ENCODE data around the gene HECW1.
"Not testable (repeated sequence)": the region's sequence is repeated elsewhere in the genome, so short reads cannot be mapped to it uniquely, and the experiment has no call there.

HECW1 gene

GRCh38 chr7:43151076-43151475, 38.6 kb downstream of the HECW1 start:
- DNase-seq, result no peak

- DNase-seq, result no peak
These were observed 40.2 kb downstream of the HECW1 start for GRCh38 chr7:43152696-43153095.

DNA sequence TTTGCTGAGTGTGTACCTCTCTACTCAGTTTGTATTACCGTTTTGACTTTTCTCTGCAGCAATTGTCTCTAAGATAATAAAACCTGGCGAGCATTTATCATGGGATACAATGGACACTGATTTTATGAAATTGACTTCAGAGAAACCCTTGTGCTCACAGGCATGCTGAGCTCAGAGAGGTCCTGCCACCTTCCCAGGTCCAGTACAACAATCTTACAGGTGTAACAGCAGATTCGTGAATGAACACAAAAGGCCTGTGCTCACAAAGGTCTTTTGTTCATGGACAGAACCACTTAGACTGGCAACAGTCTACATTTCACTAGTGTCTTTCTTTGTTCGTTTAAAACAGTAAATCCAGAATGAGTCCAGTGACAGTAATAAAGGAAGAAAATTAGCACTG, 43.2 kb downstream of the HECW1 start:
- no peak for DNase-seq

- DNase-seq, result no peak
These were observed 51.4 kb downstream of the HECW1 start for GRCh38 chr7:43163885-43164284.

DNA sequence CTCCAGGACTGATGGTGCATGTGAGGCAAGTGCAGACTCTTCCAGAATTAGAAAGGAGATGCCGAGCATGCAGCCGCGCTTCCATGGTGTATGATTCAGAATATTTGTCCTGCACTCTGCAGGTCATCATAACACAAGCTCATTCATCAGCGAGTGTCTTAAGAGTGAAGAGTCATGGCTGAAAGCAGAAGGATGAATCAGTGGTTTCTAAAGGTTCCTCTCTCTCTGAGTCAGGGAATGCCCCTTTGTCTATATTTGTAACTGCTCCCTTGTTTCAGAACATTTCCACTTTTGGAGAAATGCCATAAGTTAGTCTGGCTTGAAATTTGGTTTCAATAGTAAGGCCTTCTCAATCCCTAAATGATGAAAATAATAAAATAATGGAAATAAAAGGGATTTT, 52.3 kb downstream of the HECW1 start:
- no peak for DNase-seq

DNA sequence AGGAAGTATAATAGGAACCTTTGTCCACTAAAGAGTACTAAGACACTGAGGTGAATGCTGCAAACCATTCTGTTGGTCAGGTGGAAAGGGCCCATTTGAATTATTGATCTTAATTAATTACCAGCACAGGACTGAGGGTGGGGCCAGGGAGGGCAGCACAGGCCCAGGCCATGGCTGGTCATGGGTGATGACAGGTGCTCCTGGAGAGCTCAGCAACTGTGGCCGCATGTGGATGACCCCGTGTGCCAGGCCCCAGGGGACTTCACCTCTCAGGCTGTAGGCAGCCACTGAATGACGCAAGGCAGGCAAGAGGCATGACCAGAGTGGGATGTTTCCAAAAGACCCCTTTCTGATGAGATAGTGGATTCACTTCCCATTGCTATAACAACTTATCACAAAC, 54.2 kb downstream of the HECW1 start:
- DNase-seq, result no peak

GRCh38 chr7:43169076-43169475, 56.6 kb downstream of the HECW1 start:
- DNase-seq, result no peak

DNA sequence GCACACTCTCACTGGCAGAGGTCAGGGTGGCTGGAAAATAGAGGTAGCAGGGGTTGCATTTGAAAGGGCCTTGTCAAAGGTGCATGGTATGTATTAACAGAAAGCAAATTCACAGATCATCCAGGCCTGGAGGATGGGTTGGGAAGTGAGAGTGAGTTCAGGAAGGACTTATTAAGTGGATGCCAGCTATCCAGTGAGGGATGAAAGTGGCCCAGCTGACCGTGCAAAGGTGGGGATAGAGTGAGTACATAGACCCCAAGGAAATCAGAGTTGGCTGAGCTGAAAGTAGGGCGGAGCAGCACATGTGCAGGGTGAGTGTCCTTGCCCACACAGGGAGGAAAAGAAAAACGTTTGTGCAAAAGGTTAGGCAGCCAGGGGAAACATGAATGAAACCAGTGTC, 58.1 kb downstream of the HECW1 start:
- DNase-seq, result no peak

DNA sequence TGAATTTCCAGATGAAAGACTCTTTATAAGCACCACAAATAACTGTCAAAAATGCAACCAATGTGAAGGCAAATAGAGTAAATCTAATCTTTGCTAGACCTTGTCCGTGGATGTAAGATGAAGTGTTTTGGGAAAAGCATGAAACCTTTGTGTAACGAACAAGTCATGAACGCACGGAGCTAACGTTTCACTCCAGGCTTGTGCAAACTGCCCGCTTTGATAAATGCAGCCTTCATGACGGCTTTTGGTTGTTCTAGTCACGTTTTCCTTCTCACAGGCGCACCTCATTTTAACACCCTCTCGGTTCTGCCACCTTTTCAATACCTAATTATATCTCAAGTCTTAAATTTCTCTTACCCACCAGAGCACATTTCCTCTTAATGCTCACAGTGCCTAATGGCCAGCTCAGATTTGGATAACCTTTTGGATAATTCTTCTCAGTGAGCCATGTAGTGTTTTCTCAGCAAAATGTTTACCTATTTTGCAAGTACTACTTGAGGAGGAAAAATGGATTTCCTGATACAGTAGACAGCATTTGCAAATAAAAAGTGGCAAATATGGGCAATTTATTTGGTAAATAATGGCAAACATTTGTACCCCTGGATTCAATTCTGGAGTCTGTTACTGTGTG, 63.2 kb downstream of the HECW1 start:
- no peak for DNase-seq

- DNase-seq, result no peak
These were observed 66.9 kb downstream of the HECW1 start for GRCh38 chr7:43179393-43179792.

DNA sequence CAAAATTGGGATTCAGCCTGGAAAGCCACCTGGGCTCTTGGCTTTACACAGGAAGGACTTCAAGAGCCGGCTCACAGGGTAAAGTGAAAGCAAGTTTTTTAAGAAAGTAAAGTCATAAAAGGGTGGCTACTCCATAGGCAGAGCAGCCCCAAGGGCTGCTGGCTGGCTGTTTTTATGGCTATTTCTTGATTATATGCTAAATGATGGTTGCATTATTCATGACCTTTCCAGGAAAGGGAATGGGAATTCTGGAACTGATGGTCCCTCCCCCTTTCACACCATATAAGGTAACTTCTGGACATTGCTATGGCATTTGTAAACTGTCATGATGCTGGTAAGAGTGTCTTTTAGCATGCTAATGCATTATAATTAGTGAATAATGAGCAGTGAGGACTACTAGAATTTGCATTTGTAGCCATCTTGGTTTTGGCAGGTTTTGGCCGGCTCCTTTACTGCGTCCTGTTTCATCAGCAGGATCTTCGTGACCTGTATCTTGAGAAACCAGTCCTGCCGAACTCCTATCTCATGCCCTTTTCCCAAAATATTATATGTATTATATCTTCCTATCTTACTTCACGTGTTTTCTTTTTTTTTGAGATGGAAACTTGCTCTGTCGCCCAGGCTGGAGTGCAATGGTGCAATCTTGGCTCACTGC, 80.5 kb downstream of the HECW1 start:
- DNase-seq, result no peak

DNA sequence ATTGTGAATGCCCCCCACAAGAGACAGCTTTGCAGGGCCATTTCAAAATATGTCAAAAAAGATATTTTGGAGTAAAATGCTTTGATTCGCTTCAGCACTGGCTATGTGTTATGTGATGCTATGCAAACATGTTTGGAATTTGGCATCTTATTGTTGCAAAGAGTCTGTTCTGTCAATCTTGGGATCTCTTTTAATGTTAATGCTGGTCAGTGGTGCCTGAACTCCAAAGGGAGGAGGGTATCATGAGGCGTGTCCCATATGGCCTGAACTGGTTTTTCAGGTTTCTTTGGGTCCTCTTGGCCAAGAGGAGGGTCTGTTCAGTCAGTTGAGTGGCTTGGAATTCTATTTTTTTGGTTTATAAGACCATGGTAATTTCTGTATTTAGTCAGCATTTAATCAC, 81.4 kb downstream of the HECW1 start:
- DNase-seq, result no peak

DNA sequence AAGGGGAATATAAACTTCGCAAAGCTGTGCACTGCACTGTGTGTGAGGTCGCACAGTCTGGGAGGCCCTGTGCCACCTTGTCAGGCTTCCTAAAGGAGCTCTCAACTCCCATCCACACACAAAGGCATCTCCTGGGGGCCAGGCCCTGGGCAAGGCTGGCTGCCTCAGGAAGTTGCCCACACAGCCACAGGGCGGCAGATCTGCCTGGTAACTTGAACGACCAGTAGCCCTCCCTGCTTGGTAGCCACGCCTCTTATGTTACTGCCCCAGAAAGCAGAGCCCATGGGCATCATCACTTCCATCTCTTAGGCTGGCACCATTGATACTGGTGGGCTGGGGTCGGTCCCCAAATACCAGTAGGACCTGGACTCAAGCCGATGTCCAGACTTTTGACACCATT, 82.8 kb downstream of the HECW1 start:
- no peak for DNase-seq

- no peak for DNase-seq
These were observed 83.3 kb downstream of the HECW1 start for GRCh38 chr7:43195768-43196167.

- DNase-seq, result no peak
These were observed 83.9 kb downstream of the HECW1 start for GRCh38 chr7:43196379-43196778.

DNA sequence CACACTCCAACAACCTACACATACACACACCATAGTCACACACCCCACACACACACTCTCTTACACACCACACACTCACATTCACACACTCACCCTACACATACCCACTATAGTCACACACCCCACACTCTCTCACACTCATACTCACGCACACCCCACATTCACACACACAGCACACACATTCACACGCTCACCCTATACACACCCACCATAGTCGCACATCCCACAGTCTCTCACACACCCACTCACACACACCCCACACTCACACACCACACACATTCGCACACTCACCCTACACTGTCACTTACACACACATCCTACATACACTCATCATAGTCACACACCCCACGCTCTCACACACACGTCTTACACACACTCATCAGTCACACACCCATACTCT, 85.6 kb downstream of the HECW1 start:
- no peak for DNase-seq

- no peak for DNase-seq
These were observed 86.2 kb downstream of the HECW1 start for GRCh38 chr7:43198599-43199090.

- DNase-seq, result no peak
These were observed 87.1 kb downstream of the HECW1 start for GRCh38 chr7:43199371-43200160.

DNA sequence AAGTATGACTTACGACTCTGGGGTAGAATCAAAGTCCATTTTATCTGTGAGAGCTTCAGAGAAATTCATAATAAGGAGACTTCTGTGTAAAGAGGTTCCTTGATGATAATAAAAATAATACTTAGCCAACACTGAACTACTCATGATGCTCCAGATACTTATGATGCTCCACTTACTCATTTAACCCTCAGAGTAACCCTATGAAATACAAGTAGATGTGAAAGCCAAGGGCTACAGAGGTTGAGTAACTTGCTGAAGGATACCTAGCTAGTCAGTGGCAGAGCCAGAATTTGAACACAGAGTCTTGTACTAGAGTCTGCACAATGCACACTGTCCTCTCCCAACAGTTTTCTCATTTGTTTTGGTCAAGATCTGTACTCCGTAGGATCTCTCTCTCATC, 89.5 kb downstream of the HECW1 start:
- no peak for DNase-seq

GRCh38 chr7:43204081-43204480, 91.6 kb downstream of the HECW1 start:
- DNase-seq, result no peak

DNA sequence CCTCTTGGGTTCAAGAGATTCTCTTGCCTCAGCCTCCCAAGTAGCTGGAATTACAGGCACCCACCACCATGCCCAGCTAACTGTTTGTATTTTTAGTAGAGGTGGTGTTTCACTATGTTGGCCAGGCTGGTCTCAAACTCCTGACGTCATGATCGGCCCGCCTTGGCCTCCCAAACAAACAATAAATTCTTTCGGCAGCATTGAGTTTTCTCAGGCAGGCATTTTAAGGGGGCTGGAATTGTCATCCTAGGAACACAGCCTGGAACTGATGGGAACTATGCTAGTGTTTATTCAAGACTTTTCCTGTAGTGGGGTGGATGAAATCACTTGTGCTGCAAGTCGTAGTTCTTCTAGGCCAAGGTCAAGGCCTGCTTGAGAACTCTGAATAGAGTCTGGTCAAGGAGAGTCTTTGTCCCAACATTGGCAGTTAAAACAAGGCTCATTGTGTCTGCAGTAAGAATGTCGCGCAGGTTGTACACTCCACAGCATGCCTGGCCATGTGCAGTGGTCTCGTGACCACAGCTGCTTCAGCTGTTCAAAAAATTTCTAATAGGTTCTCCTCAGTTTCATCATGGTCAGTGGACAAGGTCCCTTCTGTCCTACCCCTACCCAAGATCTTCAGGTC, 92.8 kb downstream of the HECW1 start:
- no peak for DNase-seq

DNA sequence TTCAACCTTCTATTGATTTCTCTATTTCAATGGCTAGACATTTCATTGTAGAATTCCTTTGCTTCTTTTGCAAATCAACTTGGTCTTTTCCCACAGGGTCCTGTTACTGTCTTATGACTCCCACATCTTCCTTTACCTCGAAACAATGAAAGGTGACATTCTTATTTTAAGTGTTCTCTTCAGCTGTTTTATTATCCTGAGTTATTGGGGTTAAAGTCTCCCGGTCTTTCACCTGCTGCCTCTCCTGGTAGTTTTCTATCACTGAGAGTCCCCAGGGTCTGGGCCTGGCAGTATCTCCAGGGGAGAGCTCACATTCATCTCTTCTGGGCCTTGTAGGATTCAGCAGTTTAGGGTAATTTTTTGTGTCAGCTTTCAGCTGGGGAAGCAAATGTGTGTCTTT, 95.8 kb downstream of the HECW1 start:
- no peak for DNase-seq

DNA sequence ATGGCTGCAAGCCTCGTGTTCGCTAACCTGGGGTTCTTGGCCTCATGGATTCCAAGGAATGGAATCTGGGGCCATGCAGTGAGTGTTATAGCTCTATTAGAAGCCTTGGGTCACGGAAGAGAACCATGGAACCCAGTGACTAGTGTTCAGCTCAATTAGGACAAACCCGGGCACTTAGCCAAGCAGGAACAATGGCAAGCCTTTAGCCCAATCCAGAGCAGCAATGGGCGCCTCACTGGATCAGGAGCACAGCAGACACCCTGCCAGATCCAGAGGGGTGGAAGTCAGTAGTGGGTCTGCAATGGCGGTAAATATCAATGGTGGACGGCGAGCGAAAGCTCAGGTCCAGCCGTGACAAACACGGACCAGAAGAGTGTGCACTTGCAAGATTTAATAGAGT, 98.1 kb downstream of the HECW1 start:
- DNase-seq, result not testable (repeated sequence)

GRCh38 chr7:43211286-43211685, 98.8 kb downstream of the HECW1 start:
- DNase-seq, result no peak
